ENCODE data around the gene AP1G1.

The AP1G1 gene

GRCh38 chr16:71846431-71846830, 37.8 kb upstream of the AP1G1 start:
- TF ChIP-seq, protein P1, sequence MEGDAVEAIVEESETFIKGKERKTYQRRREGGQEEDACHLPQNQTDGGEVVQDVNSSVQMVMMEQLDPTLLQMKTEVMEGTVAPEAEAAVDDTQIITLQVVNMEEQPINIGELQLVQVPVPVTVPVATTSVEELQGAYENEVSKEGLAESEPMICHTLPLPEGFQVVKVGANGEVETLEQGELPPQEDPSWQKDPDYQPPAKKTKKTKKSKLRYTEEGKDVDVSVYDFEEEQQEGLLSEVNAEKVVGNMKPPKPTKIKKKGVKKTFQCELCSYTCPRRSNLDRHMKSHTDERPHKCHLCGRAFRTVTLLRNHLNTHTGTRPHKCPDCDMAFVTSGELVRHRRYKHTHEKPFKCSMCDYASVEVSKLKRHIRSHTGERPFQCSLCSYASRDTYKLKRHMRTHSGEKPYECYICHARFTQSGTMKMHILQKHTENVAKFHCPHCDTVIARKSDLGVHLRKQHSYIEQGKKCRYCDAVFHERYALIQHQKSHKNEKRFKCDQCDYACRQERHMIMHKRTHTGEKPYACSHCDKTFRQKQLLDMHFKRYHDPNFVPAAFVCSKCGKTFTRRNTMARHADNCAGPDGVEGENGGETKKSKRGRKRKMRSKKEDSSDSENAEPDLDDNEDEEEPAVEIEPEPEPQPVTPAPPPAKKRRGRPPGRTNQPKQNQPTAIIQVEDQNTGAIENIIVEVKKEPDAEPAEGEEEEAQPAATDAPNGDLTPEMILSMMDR (IDR thresholded peaks at IDR 0.05; ENCODE audit: poor library complexity, severe bottlenecking) = no peak
- Histone ChIP-seq H3K9me3 (ENCODE audit: severe bottlenecking) (no peaks in the 10 kb centered on the region), H3K4me3 (ENCODE audit: severe bottlenecking) (peak overlapping the region; percentile 96), H3K4me1 (ENCODE audit: insufficient read depth, poor library complexity, severe bottlenecking) (peaks cover 6% of the 10 kb centered on the region), H3K36me3 (ENCODE audit: low read depth) (peaks cover 39% of the 10 kb centered on the region), H3K27ac (ENCODE audit: poor library complexity, severe bottlenecking) (peak overlapping the region; percentile 42), H3K27me3 (ENCODE audit: insufficient read depth, poor library complexity, severe bottlenecking) (no peaks in the 10 kb centered on the region)
- ATAC-seq (ENCODE audit: low read depth) = peak; percentile 17; the same call in 1 of the 3 replicates
- no peak for DNase-seq (ENCODE audit: low spot score)

- ATAC-seq (ENCODE audit: low read depth) (peak; percentile 91), DNase-seq (ENCODE audit: low spot score) (peak; percentile 91)
- peaks cover 6% of the 10 kb centered on the region for H3K4me1 ChIP-seq (ENCODE audit: insufficient read depth, poor library complexity, severe bottlenecking)
- H3K36me3 ChIP-seq (ENCODE audit: low read depth) = peaks cover 34% of the 10 kb centered on the region
- peak within 1 kb of the TSS; percentile 96 for H3K4me3 ChIP-seq (ENCODE audit: severe bottlenecking)
- H3K27ac ChIP-seq (ENCODE audit: poor library complexity, severe bottlenecking) = peak within 1 kb of the TSS; percentile 42
- no peaks in the 10 kb centered on the region for H3K9me3 ChIP-seq (ENCODE audit: severe bottlenecking)
- H3K27me3 ChIP-seq (ENCODE audit: insufficient read depth, poor library complexity, severe bottlenecking) = no peaks in the 10 kb centered on the region
- TF ChIP-seq, protein P1 (IDR thresholded peaks at IDR 0.05; ENCODE audit: poor library complexity, severe bottlenecking) = no peak
These were observed 37.2 kb upstream of the AP1G1 start, which contains the start of gene ATXN1L for GRCh38 chr16:71845639-71846430. TSS of gene ATXN1L (plus strand) at chr16:71845976. CDS start at chr16:71849741, 3,765 bp downstream.

GRCh38 chr16:71843572-71843971, 34.9 kb upstream of the AP1G1 start:
- DNase-seq (ENCODE audit: low spot score) = no peak
- TF ChIP-seq, protein P1 (IDR thresholded peaks at IDR 0.05; ENCODE audit: poor library complexity, severe bottlenecking) = no peak
- H3K9me3 ChIP-seq (ENCODE audit: severe bottlenecking) = no peaks in the 10 kb centered on the region

DNA sequence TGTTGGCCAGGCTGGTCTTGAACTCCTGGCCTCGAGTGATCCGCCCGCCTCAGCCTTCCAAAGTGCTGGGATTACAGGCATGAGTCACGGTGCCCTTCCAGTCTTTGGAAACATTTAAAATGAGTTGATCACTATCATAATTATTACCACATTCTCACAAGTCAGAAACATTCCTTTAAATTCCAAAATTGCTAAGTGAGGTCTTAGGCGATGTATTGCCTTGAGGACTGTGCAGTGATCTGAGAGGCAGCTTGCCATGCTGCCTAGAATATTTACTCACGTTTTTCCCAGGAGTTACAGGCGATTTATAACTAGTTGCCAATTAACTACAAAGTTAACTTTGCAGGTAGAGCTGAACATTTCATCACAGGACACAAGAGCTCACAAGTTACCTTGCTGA, 31.4 kb upstream of the AP1G1 start:
- Histone ChIP-seq H3K27me3 (ENCODE audit: insufficient read depth, poor library complexity, severe bottlenecking) (no peaks in the 10 kb centered on the region), H3K4me1 (ENCODE audit: insufficient read depth, poor library complexity, severe bottlenecking) (no peaks in the 10 kb centered on the region), H3K36me3 (ENCODE audit: low read depth) (no peaks in the 10 kb centered on the region), H3K27ac (ENCODE audit: poor library complexity, severe bottlenecking) (no peak overlapping the region), H3K4me3 (ENCODE audit: severe bottlenecking) (no peak overlapping the region), H3K9me3 (ENCODE audit: severe bottlenecking) (no peaks in the 10 kb centered on the region)
- no peak for DNase-seq (ENCODE audit: low spot score)
- TF ChIP-seq, protein P1 (IDR thresholded peaks at IDR 0.05; ENCODE audit: poor library complexity, severe bottlenecking) = no peak
- ATAC-seq (ENCODE audit: low read depth) = no peak

More at GRCh38 chr16:71843572-71843971, 34.9 kb upstream of the AP1G1 start:
- Histone ChIP-seq H3K36me3 (ENCODE audit: low read depth) (peaks cover 16% of the 10 kb centered on the region; the same call in 1 of the 2 replicates), H3K4me1 (ENCODE audit: insufficient read depth, poor library complexity, severe bottlenecking) (peaks cover 6% of the 10 kb centered on the region), H3K27me3 (ENCODE audit: insufficient read depth, poor library complexity, severe bottlenecking) (no peaks in the 10 kb centered on the region), H3K4me3 (ENCODE audit: severe bottlenecking) (no peak overlapping the region), H3K27ac (ENCODE audit: poor library complexity, severe bottlenecking) (no peak overlapping the region)
- ATAC-seq (ENCODE audit: low read depth) = no peak

DNA sequence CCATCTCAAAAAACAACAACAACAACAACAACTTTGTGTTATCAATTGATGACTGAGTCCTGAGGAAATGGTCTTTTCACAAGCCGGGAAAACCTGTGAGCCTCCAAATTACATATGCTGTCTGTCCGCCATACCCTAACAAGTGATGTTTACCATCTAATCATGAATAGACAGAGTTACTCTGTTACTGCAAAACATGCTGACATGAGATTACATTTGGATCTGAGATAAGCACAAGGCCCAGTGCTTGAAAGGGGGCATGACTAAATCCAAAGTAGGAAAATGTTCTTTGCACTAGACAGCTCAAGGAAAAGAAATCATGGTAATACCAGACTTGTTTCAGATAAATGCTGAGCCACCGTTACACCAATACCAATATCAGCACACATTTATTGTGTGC, 28.5 kb upstream of the AP1G1 start:
- TF ChIP-seq, protein P1 (IDR thresholded peaks at IDR 0.05; ENCODE audit: poor library complexity, severe bottlenecking) = no peak
- ATAC-seq (ENCODE audit: low read depth) (no peak), DNase-seq (ENCODE audit: low spot score) (no peak)
- no peak overlapping the region for H3K27ac ChIP-seq (ENCODE audit: poor library complexity, severe bottlenecking)
- H3K36me3 ChIP-seq (ENCODE audit: low read depth) = no peaks in the 10 kb centered on the region
- no peaks in the 10 kb centered on the region for H3K9me3 ChIP-seq (ENCODE audit: severe bottlenecking)
- no peaks in the 10 kb centered on the region for H3K4me1 ChIP-seq (ENCODE audit: insufficient read depth, poor library complexity, severe bottlenecking)
- H3K4me3 ChIP-seq (ENCODE audit: severe bottlenecking) = no peak overlapping the region
- H3K27me3 ChIP-seq (ENCODE audit: insufficient read depth, poor library complexity, severe bottlenecking) = no peaks in the 10 kb centered on the region

All from RWPE2 (cell line).